Measurements from ENCODE around the gene FAXDC2. TPM values are rescaled to one million over a fixed set of nuclear protein-coding genes. Genes with fewer than 3 reads are reported as not detected.

Gene FAXDC2
- total RNA-seq, 4 donors from 2014 or later: 17.4 to 57.2 (median 33.7) TPM

DNA sequence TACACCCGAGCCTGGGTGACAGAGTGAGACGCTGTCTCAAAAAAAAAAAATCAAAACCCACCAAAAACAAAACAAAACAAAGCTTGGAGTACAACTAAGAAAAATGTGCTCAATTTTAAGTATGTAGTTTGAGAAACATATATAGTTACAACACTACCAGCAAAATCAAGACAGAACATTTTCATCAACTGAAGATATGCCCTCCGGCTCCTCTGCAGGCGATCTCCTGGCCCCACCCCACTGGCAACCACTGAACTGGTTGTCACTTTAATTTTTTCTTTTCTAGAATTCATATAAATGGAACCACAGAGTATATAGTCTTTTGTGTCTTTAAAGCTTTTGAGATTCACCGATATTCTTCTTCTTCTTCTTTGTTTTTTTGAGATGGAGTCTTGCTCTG lies 43.0 kb upstream of the FAXDC2 start:
- no peak for ATAC-seq (ENCODE audit: low FRiP score)
- DNase-seq (ENCODE audit: low spot score): no peak
- TF ChIP-seq, protein P1, sequence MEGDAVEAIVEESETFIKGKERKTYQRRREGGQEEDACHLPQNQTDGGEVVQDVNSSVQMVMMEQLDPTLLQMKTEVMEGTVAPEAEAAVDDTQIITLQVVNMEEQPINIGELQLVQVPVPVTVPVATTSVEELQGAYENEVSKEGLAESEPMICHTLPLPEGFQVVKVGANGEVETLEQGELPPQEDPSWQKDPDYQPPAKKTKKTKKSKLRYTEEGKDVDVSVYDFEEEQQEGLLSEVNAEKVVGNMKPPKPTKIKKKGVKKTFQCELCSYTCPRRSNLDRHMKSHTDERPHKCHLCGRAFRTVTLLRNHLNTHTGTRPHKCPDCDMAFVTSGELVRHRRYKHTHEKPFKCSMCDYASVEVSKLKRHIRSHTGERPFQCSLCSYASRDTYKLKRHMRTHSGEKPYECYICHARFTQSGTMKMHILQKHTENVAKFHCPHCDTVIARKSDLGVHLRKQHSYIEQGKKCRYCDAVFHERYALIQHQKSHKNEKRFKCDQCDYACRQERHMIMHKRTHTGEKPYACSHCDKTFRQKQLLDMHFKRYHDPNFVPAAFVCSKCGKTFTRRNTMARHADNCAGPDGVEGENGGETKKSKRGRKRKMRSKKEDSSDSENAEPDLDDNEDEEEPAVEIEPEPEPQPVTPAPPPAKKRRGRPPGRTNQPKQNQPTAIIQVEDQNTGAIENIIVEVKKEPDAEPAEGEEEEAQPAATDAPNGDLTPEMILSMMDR (IDR thresholded peaks at IDR 0.05): no peak

DNA sequence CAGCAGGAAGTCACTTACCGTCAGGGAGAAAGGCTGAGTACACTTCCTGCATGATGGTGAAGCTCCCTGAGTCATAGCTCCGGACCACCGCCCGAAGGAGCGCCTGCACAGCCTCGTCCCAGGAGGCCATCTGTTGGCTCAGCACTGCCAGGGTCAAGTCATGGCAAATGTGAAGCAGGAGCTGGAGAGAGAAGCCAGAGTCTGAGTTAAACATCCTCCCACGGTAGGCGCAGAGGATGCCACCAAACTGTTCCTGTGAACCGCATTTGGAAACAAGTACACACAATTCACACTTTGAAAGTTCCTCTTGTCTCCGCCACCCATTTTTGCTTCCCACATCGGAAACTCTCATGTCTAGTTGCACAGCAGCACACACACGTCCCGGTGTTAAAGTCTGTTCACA lies 42.0 kb upstream of the FAXDC2 start:
- no peak for ATAC-seq (ENCODE audit: low FRiP score)
- TF ChIP-seq, protein P1 (IDR thresholded peaks at IDR 0.05): no peak
- no peak for DNase-seq (ENCODE audit: low spot score)

DNA sequence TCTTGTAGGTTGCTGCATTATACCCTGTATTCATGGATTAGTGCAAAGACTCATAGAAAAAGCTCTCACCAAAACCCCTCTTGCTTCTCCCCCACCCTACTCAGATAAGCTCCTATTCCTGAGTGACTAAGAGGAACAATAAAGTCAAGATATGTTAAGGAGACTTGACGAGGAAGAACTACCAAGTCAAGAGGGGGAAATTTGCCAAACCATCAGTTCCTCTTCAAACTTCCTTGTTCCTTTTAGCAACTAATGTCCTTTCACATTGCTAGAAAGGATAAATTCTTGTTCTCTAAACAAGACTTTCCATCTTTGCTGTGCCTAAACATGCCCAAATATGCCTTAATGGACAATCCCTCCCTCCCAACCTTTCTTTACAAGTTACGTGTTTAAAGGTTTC lies 35.0 kb upstream of the FAXDC2 start:
- TF ChIP-seq, protein P1 (IDR thresholded peaks at IDR 0.05): no peak
- DNase-seq (ENCODE audit: low spot score) (no peak), ATAC-seq (ENCODE audit: low FRiP score) (no peak)

DNA sequence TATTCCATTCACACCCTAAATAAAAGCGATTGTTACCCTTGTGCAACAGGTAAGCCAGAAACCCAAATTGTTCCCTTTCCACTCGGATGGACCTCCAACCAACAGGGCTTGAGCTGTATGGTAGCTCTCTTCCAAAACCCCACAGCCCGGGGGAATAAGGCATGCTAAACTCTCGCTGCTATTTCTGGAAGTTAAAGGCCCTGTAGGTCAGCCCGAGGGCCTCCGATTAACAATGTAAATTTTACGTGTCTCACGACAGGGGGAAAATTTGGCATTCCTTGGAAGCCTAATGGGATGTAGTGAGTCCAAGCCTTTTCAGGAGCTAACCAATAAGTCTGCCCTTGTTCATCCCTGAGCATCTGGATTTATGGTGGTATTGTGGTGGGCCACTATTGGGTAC lies 34.0 kb upstream of the FAXDC2 start:
- DNase-seq (ENCODE audit: low spot score): no peak
- TF ChIP-seq, protein P1 (IDR thresholded peaks at IDR 0.05): no peak
- ATAC-seq (ENCODE audit: low FRiP score): no peak

DNA sequence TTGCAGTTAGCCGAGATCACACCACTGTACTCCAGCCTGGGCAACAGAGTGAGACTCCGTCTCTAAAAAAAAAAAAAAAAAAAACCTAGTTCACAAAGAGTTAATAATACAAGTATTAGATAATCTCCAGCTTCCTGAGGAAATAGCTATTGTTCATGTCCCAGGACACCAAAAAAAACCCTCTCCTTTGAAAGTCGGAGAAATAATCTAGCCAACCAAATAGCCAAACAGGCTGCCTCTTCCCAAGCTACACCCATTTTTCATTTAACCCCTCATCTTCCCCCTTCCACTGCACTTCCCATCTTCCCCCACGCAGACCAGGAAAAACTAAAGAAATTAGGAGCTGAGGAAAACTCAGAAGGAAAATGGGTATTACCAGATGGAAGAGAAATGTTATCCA lies 31.6 kb upstream of the FAXDC2 start:
- no peak for ATAC-seq (ENCODE audit: low FRiP score)
- no peak for DNase-seq (ENCODE audit: low spot score)
- TF ChIP-seq, protein P1 (IDR thresholded peaks at IDR 0.05): no peak

DNA sequence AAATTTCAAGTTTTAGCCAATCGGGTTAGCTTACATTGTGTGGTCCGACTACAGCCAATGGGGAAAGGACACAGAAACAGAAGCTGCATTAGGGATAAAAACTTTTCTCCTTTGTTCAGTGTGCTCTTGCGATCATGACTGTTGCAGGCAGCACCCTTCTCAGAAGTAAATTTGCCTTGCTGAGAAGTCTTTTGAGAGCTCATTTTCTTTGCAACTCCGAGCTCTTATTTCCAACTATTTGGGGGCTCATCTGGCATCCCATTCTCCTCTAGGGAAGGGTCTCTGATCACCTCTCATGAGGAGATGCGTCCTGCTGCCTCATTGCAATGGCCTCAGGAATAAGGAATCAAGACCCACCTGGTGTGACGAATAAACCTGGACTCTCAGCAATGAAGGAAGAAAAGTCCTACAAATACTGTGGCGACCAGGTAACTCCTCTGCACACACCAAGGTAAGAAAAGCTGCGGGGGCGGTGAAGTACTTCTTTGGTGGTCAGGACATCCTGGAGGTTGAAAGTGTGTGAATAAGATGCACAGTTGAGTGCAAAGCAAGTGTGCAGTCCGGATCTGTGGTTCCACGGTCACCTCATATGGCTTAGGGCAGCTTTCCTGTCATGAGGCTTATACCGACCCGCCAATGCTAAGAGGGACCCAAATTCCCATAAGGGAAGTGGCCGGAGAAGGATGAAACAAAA lies 28.4 kb upstream of the FAXDC2 start:
- TF ChIP-seq, protein P1 (IDR thresholded peaks at IDR 0.05): no peak
- DNase-seq (ENCODE audit: low spot score) (no peak), ATAC-seq (ENCODE audit: low FRiP score) (no peak)

DNA sequence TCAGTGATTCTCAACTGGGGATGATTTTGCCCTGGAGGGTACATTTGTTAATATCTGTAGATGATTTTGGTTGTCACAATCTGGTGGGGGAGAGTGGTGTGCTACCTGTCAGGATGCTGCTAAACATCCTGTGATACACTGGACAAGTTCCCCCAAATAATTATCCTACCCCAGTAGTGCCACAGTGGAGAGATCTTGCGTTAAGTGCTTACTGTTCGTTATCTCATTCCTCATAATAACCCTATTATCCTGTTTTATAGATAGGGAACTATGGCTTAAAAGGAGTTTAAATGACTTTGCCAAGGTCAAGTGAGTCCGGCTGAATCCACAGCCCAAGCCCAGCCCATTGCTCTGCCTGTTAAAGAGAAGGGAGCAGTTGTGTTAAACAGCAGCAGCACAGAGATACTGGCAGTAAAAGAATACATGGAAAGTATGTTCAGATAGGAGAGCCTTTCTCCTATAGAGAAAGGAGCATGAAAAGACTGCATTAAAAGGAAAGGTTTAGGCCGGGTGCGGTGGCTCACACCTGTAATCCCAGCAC lies 23.5 kb upstream of the FAXDC2 start:
- no peak for DNase-seq (ENCODE audit: low spot score)
- TF ChIP-seq, protein P1 (IDR thresholded peaks at IDR 0.05): no peak
- ATAC-seq (ENCODE audit: low FRiP score): no peak
